Vagina (tissue), 2 donors: ENCODE data around the gene CTR9.

Experiments used
- CTCF ChIP-seq, 3 experiments: fragments of 450-650 bp in 2 of 3; fragments of 200-600 bp in 1 of 3; sonication (generic) in 1 of 3; IDR thresholded peaks; one replicate each; pipeline ENCODE4 v1.5.1; 2017 to 2019; ENCODE audit warnings: antibody characterized with exemption in 3 of 3, mild to moderate bottlenecking in 2 of 3, moderate library complexity in 2 of 3
- POLR2A ChIP-seq, 2 donors: fragments of 450-650 bp; IDR thresholded peaks; one replicate each; pipeline ENCODE4 v1.6.1; 2017; ENCODE audit warnings: antibody characterized with exemption in 2 of 2, mild to moderate bottlenecking in 2 of 2, moderate library complexity in 2 of 2
- POLR2AphosphoS5 ChIP-seq, 2 donors: sonication (generic); formaldehyde crosslinking; IDR thresholded peaks; one replicate each; pipeline ENCODE4 v1.9.0; 2017; ENCODE audit warnings: antibody characterized with exemption in 2 of 2, mild to moderate bottlenecking in 2 of 2, low read depth in 1 of 2; ENCODE audit not compliant: insufficient read depth in 1 of 2

- TF ChIP-seq CTCF (IDR thresholded peaks at IDR 0.05) (no peak), POLR2A (IDR thresholded peaks at IDR 0.05) (no peak), POLR2AphosphoS5 (IDR thresholded peaks at IDR 0.05; ENCODE audit: insufficient read depth in 1 of 2, low read depth in 1 of 2) (no peak)
These were observed 73.8 kb downstream of the CTR9 start for GRCh38 chr11:10824888-10825287.
